HEK293 (cell line): ENCODE measurements around the gene E4F1.

Experiments used
- IKZF3 ChIP-seq: fragments of 450-650 bp; IDR thresholded peaks from 2 replicates; pipeline ENCODE4 v1.5.0; 2018; ENCODE audit warnings: missing biosample characterization, mild to moderate bottlenecking, missing genetic modification characterization, moderate library complexity
- KLF1 ChIP-seq: fragments of 450-650 bp; formaldehyde crosslinking; IDR thresholded peaks from 2 replicates; pipeline ENCODE4 v1.5.1; 2016; ENCODE audit warnings: missing biosample characterization, missing genetic modification characterization
- KLF7 ChIP-seq: fragments of 450-650 bp; formaldehyde crosslinking; IDR thresholded peaks from 2 replicates; pipeline ENCODE4 v1.5.1; 2016; ENCODE audit warnings: missing biosample characterization, missing genetic modification characterization, borderline replicate concordance
- KLF8 ChIP-seq: fragments of 450-650 bp; formaldehyde crosslinking; IDR thresholded peaks from 2 replicates; pipeline ENCODE4 v1.5.1; 2016; ENCODE audit warnings: missing biosample characterization, missing genetic modification characterization
- MEIS1 ChIP-seq: sonication (generic); formaldehyde crosslinking; IDR thresholded peaks from 2 replicates; pipeline ENCODE4 v1.8.1; 2022; ENCODE audit warnings: missing genetic modification reagents, mild to moderate bottlenecking, borderline replicate concordance
- WT1 ChIP-seq: fragments of 450-650 bp; formaldehyde crosslinking; IDR thresholded peaks from 2 replicates; pipeline ENCODE4 v1.5.1; 2016; ENCODE audit warnings: missing biosample characterization, missing genetic modification characterization
- ZBTB1 ChIP-seq: fragments of 450-650 bp; formaldehyde crosslinking; IDR thresholded peaks from 2 replicates; pipeline ENCODE4 v1.5.1; 2016; ENCODE audit warnings: missing biosample characterization, missing genetic modification characterization
- ZNF10 ChIP-seq: fragments of 450-650 bp; formaldehyde crosslinking; IDR thresholded peaks from 2 replicates; pipeline ENCODE4 v1.5.1; 2017; ENCODE audit warnings: missing biosample characterization, missing genetic modification characterization
- ZNF140 ChIP-seq: fragments of 450-650 bp; formaldehyde crosslinking; IDR thresholded peaks from 2 replicates; pipeline ENCODE4 v1.5.1; 2016; ENCODE audit warnings: missing biosample characterization, missing genetic modification characterization
- ZNF157 ChIP-seq: fragments of 450-650 bp; formaldehyde crosslinking; IDR thresholded peaks from 2 replicates; pipeline ENCODE4 v1.5.1; 2016; ENCODE audit warnings: missing biosample characterization, missing genetic modification characterization
- ZNF175 ChIP-seq: fragments of 450-650 bp; formaldehyde crosslinking; IDR thresholded peaks from 2 replicates; pipeline ENCODE4 v1.5.1; 2016; ENCODE audit warnings: missing biosample characterization, missing genetic modification characterization
- ZNF2 ChIP-seq: fragments of 450-650 bp; formaldehyde crosslinking; IDR thresholded peaks from 2 replicates; pipeline ENCODE4 v1.5.1; 2016; ENCODE audit warnings: missing biosample characterization, missing genetic modification characterization
- ZNF202 ChIP-seq: fragments of 450-650 bp; formaldehyde crosslinking; IDR thresholded peaks from 2 replicates; pipeline ENCODE4 v1.5.1; 2016; ENCODE audit warnings: missing biosample characterization, missing genetic modification characterization, borderline replicate concordance
- ZNF248 ChIP-seq: fragments of 450-650 bp; formaldehyde crosslinking; IDR thresholded peaks from 2 replicates; pipeline ENCODE4 v1.5.1; 2017; ENCODE audit warnings: missing biosample characterization, missing genetic modification characterization
- ZNF324 ChIP-seq: fragments of 450-650 bp; formaldehyde crosslinking; IDR thresholded peaks from 2 replicates; pipeline ENCODE4 v1.5.1; 2016; ENCODE audit warnings: missing biosample characterization, missing genetic modification characterization
- ZNF335 ChIP-seq: fragments of 450-650 bp; formaldehyde crosslinking; conservative IDR thresholded peaks from 2 replicates; pipeline ENCODE4 v1.5.1; 2016; ENCODE audit warnings: missing biosample characterization, missing genetic modification characterization
- ZNF394 ChIP-seq: fragments of 450-650 bp; formaldehyde crosslinking; IDR thresholded peaks from 2 replicates; pipeline ENCODE4 v1.5.1; 2016; ENCODE audit warnings: missing biosample characterization, missing genetic modification characterization, mild to moderate bottlenecking, moderate library complexity, borderline replicate concordance
- ZNF501 ChIP-seq: fragments of 450-650 bp; formaldehyde crosslinking; IDR thresholded peaks from 2 replicates; pipeline ENCODE4 v1.5.1; 2016; ENCODE audit warnings: missing biosample characterization, missing genetic modification characterization
- ZNF530 ChIP-seq: fragments of 450-650 bp; formaldehyde crosslinking; IDR thresholded peaks from 2 replicates; pipeline ENCODE4 v1.5.1; 2016; ENCODE audit warnings: low read depth, missing biosample characterization, missing genetic modification characterization
- ZNF585B ChIP-seq: fragments of 450-650 bp; formaldehyde crosslinking; IDR thresholded peaks from 2 replicates; pipeline ENCODE4 v1.5.1; 2016; ENCODE audit warnings: missing biosample characterization, missing genetic modification characterization
- ZNF596 ChIP-seq: fragments of 450-650 bp; IDR thresholded peaks from 2 replicates; pipeline ENCODE4 v1.5.0; 2018; ENCODE audit warnings: missing biosample characterization, mild to moderate bottlenecking, missing genetic modification characterization, moderate library complexity
- ZNF600 ChIP-seq: fragments of 450-650 bp; formaldehyde crosslinking; IDR thresholded peaks from 2 replicates; pipeline ENCODE4 v1.5.1; 2016; ENCODE audit warnings: missing biosample characterization, missing genetic modification characterization
- ZNF629 ChIP-seq: fragments of 450-650 bp; formaldehyde crosslinking; IDR thresholded peaks from 2 replicates; pipeline ENCODE4 v1.5.1; 2017; ENCODE audit warnings: missing biosample characterization, missing genetic modification characterization
- ZNF660 ChIP-seq: fragments of 450-650 bp; IDR thresholded peaks from 2 replicates; pipeline ENCODE4 v1.5.1; 2018; ENCODE audit warnings: missing biosample characterization, mild to moderate bottlenecking, missing genetic modification characterization
- ZNF707 ChIP-seq: fragments of 450-650 bp; formaldehyde crosslinking; IDR thresholded peaks from 2 replicates; pipeline ENCODE4 v1.5.1; 2016; ENCODE audit warnings: missing biosample characterization, missing genetic modification characterization
- ZNF76 ChIP-seq: fragments of 450-650 bp; formaldehyde crosslinking; IDR thresholded peaks from 2 replicates; pipeline ENCODE4; 2016; ENCODE audit warnings: low read depth, missing biosample characterization, missing genetic modification characterization, borderline replicate concordance
- ZNF776 ChIP-seq: fragments of 450-650 bp; formaldehyde crosslinking; IDR thresholded peaks from 2 replicates; pipeline ENCODE4 v1.5.0; 2017; ENCODE audit warnings: missing biosample characterization, missing genetic modification characterization, borderline replicate concordance
- ZNF843 ChIP-seq: fragments of 450-650 bp; formaldehyde crosslinking; IDR thresholded peaks from 2 replicates; pipeline ENCODE4 v1.5.1; 2016; ENCODE audit warnings: missing biosample characterization, missing genetic modification characterization
- ZSCAN30 ChIP-seq: fragments of 450-650 bp; IDR thresholded peaks from 2 replicates; pipeline ENCODE4 v1.5.1; 2018; ENCODE audit warnings: missing biosample characterization, mild to moderate bottlenecking, missing genetic modification characterization, moderate library complexity
- TF ChIP-seq, protein P1 (sequence below): fragments of 450-650 bp; formaldehyde crosslinking; IDR thresholded peaks from 2 replicates; pipeline ENCODE4 v1.5.1; 2016; ENCODE audit warnings: missing biosample characterization, missing genetic modification characterization
- TF ChIP-seq, protein P2 (sequence below): fragments of 450-650 bp; formaldehyde crosslinking; IDR thresholded peaks from 2 replicates; pipeline ENCODE4 v1.5.1; 2016; ENCODE audit warnings: missing biosample characterization, missing genetic modification characterization
- TF ChIP-seq, protein P3 (sequence below): fragments of 450-650 bp; formaldehyde crosslinking; optimal IDR thresholded peaks from 2 replicates; pipeline ENCODE3; 2016; ENCODE audit warnings: missing biosample characterization, mild to moderate bottlenecking, missing genetic modification characterization
- TF ChIP-seq, protein P4 (sequence below): fragments of 450-650 bp; formaldehyde crosslinking; IDR thresholded peaks from 2 replicates; pipeline ENCODE4 v1.5.1; 2016; ENCODE audit warnings: missing biosample characterization, missing genetic modification characterization

The E4F1 gene

DNA sequence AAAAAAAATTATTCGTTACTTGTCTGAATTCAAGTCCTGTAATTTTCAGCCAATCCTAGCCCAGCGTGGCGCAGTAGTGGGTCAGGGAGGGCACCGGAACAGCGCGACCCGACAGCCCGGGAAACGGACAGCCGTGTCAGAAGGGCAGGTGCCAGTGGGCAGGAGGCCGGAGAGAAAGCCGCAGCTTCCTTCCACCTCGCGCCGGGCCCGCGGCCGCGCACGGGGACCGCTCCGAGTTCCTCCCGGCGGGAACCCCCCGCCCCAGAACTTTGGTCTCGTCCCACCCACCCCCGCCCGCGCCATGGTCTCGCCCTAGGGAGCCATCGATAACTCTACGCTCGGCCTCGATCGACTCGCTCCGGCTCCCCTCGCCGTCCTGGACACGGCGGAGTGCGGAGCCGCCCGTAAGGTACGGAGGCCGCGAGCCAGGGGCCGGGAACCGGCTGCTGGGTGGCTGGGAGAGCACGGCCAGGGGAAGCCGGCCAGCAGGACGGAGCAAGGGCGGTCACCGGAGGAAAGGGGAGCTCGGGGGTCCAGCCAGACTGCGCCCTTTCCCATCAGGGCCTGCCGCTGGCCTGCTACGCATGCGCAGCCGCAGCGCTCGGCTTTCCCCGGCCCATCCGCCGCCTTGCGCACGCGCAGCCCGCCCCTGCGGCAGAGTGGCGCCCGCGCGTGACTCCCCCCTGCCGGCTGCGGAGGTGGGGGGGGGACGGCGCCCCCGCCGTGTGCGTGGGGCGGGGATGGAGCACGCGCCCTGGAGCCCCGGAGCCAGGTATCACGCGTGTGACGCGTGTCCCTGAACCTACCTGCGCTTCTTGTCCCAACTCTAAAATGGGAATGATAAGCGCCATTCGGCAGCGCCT lies 18.1 kb upstream of the E4F1 start, which contains the start of gene MLST8 (continued):
- peak; percentile 51; the same call in 1 of the 2 replicates for TF ChIP-seq ZNF394 (tag by site-specific recombination)
- TF ChIP-seq ZNF2 (tag by site-specific recombination): no peak; the same call in 1 of the 2 replicates
- TF ChIP-seq ZNF629 (tag by site-specific recombination): peak; percentile 66
- peak; percentile 80 for TF ChIP-seq KLF7 (tag by site-specific recombination)
- peak; percentile 42; the same call in 1 of the 2 replicates for TF ChIP-seq KLF1 (tag by site-specific recombination)
- TF ChIP-seq, protein P1, sequence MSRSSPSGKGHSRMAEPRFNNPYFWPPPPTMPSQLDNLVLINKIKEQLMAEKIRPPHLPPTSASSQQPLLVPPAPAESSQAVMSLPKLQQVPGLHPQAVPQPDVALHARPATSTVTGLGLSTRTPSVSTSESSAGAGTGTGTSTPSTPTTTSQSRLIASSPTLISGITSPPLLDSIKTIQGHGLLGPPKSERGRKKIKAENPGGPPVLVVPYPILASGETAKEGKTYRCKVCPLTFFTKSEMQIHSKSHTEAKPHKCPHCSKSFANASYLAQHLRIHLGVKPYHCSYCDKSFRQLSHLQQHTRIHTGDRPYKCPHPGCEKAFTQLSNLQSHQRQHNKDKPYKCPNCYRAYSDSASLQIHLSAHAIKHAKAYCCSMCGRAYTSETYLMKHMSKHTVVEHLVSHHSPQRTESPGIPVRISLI: peak; percentile 61; the same call in 1 of the 2 replicates
- TF ChIP-seq ZNF335 (tag by site-specific recombination): peak; percentile 78
- TF ChIP-seq ZNF843: peak; percentile 14; the same call in 1 of the 2 replicates
- no peak for TF ChIP-seq ZNF776 (tag by site-specific recombination)
- TF ChIP-seq ZNF140: no peak
- no peak for TF ChIP-seq ZNF157 (tag by site-specific recombination)
- peak; percentile 93 for TF ChIP-seq ZNF600 (tag by site-specific recombination)
- no peak for TF ChIP-seq WT1
- 0 out of 2 replicates have a peak, but pooled peaks have one; percentile 57 for TF ChIP-seq ZBTB1 (tag by site-specific recombination)
- no peak; the same call in 1 of the 2 replicates for TF ChIP-seq IKZF3 (tag by site-specific recombination)
- no peak for TF ChIP-seq ZNF202 (tag by site-specific recombination)
- no peak for TF ChIP-seq ZNF585B (tag by site-specific recombination)
- TF ChIP-seq KLF8 (tag by site-specific recombination): peak; percentile 46; the same call in 1 of the 2 replicates
- TF ChIP-seq, protein P2, sequence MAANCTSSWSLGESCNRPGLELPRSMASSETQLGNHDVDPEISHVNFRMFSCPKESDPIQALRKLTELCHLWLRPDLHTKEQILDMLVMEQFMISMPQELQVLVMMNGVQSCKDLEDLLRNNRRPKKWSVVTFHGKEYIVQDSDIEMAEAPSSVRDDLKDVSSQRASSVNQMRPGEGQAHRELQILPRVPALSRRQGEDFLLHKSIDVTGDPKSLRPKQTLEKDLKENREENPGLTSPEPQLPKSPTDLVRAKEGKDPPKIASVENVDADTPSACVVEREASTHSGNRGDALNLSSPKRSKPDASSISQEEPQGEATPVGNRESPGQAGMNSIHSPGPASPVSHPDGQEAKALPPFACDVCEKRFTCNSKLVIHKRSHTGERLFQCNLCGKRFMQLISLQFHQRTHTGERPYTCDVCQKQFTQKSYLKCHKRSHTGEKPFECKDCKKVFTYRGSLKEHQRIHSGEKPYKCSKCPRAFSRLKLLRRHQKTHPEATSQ: peak; percentile 50; the same call in 1 of the 2 replicates
- peak; percentile 86; the same call in 1 of the 2 replicates for TF ChIP-seq ZNF324 (tag by site-specific recombination)
- TF ChIP-seq ZNF175: no peak
- peak; percentile 85 for TF ChIP-seq ZNF76 (tag by site-specific recombination)
- TF ChIP-seq, protein P3, sequence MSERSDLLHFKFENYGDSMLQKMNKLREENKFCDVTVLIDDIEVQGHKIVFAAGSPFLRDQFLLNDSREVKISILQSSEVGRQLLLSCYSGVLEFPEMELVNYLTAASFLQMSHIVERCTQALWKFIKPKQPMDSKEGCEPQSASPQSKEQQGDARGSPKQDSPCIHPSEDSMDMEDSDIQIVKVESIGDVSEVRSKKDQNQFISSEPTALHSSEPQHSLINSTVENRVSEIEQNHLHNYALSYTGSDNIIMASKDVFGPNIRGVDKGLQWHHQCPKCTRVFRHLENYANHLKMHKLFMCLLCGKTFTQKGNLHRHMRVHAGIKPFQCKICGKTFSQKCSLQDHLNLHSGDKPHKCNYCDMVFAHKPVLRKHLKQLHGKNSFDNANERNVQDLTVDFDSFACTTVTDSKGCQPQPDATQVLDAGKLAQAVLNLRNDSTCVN (tag by site-specific recombination): peak; percentile 83
- no peak for TF ChIP-seq ZNF530 (tag by site-specific recombination)
- peak; percentile 31; the same call in 1 of the 2 replicates for TF ChIP-seq ZNF10 (tag by site-specific recombination)
- no peak for TF ChIP-seq ZNF707 (tag by site-specific recombination)
- peak; percentile 10; the same call in 1 of the 2 replicates for TF ChIP-seq ZNF596 (tag by site-specific recombination)
- TF ChIP-seq ZSCAN30: peak; percentile 60; the same call in 1 of the 2 replicates
- TF ChIP-seq ZNF660: peak; percentile 78; the same call in 1 of the 2 replicates
- peak; percentile 34; the same call in 1 of the 2 replicates for TF ChIP-seq ZNF501 (tag by site-specific recombination)
- TF ChIP-seq MEIS1: no peak
- TF ChIP-seq, protein P4, sequence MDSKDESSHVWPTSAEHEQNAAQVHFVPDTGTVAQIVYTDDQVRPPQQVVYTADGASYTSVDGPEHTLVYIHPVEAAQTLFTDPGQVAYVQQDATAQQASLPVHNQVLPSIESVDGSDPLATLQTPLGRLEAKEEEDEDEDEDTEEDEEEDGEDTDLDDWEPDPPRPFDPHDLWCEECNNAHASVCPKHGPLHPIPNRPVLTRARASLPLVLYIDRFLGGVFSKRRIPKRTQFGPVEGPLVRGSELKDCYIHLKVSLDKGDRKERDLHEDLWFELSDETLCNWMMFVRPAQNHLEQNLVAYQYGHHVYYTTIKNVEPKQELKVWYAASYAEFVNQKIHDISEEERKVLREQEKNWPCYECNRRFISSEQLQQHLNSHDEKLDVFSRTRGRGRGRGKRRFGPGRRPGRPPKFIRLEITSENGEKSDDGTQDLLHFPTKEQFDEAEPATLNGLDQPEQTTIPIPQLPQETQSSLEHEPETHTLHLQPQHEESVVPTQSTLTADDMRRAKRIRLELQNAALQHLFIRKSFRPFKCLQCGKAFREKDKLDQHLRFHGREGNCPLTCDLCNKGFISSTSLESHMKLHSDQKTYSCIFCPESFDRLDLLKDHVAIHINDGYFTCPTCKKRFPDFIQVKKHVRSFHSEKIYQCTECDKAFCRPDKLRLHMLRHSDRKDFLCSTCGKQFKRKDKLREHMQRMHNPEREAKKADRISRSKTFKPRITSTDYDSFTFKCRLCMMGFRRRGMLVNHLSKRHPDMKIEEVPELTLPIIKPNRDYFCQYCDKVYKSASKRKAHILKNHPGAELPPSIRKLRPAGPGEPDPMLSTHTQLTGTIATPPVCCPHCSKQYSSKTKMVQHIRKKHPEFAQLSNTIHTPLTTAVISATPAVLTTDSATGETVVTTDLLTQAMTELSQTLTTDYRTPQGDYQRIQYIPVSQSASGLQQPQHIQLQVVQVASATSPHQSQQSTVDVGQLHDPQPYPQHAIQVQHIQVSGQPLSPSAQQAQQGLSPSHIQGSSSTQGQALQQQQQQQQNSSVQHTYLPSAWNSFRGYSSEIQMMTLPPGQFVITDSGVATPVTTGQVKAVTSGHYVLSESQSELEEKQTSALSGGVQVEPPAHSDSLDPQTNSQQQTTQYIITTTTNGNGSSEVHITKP (tag by site-specific recombination): peak; percentile 99
- no peak for TF ChIP-seq ZNF248 (tag by site-specific recombination)
